ENCODE data around the gene WBP4. TPM values are rescaled to one million over a fixed set of nuclear protein-coding genes. Genes with fewer than 3 reads are reported as not detected.
A peak's percentile ranks its signal among the peaks of the same experiment; 100 is the strongest.

Gene WBP4
- total and polyA plus RNA-seq, 9 of the 15 experiments (the other 6 are each of a cell fraction or from before 2014, with no cell fraction given): 5.5 to 12.2 (median 7.9) TPM

DNA sequence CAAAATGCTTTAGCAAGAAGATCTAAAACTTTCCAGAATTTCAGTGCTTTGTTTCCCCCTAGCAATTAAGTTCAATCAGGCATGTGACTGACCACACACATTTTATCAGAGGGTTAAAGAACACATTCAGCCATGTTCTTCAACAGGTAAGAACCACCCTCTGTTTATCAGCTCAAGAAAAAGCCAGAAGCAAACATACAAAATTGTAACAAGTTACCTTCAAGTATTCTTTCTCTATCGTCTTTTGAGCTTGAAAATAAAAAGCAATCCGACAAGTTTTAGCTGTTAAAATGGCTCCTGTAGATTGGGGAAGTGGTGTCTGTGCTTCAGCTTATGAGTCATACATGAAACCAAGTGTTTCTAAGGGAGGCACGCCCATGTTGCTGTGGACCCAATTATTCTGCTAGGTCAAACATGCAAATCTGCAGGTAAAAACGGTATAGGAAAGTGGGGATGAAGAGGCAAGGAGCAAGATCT is 42.3 kb upstream of the WBP4 start, which contains the start of gene ELF1 (continued):
- TF ChIP-seq PRDM10 (IDR thresholded peaks at IDR 0.05; ENCODE audit: partially characterized antibody) (no peak), RFX7 (CRISPR knock-in tag; IDR thresholded peaks at IDR 0.05) (no peak), SP1 (CRISPR knock-in tag; IDR thresholded peaks at IDR 0.05) (no peak), C11orf30 (IDR thresholded peaks at IDR 0.05; ENCODE audit: low read depth) (no peak), NFIX (CRISPR knock-in tag; IDR thresholded peaks at IDR 0.05; ENCODE audit: low read depth) (no peak), ZNF175 (CRISPR knock-in tag; IDR thresholded peaks at IDR 0.05; ENCODE audit: low read depth) (peak; percentile 66; the same call in 1 of the 2 replicates), BDP1 (IDR thresholded peaks at IDR 0.05; ENCODE audit: insufficient read depth, insufficient read length) (no peak), BCOR (IDR thresholded peaks at IDR 0.05) (peak; percentile 22; the same call in 1 of the 2 replicates), SMC3 (conservative IDR thresholded peaks at IDR 0.05; ENCODE audit: insufficient read depth, low read depth, low read length) (no peak), ZNF24 (IDR thresholded peaks at IDR 0.05) (no peak), MCM3 (IDR thresholded peaks at IDR 0.05) (no peak)

All from K562 (cell line).